GM12878 (cell line): ENCODE measurements around the gene ALX4. TPM values are rescaled to one million over a fixed set of nuclear protein-coding genes. Genes with fewer than 3 reads are reported as not detected.

Experiments used
- ATAC-seq: fragments of 200-7000 bp; cut with Tn5 transposase; 3 replicates; pipeline ENCODE4 v1.9.1; 2020; ENCODE audit warnings: mild to moderate bottlenecking, moderate library complexity
- BruUV-seq: library from RNA; stranded (reverse); fragments of 400-500 nt; replicated peaks from 2 replicates; lab custom pipeline; 2021; lab: Mats Ljungman, UMichigan
- CTCF ChIA-PET: fragments of 300-600 bp; sonication (Branson Sonifier 250); formaldehyde crosslinking; extraction: SDS; loops from one replicate; lab custom pipeline; 2021; ENCODE audit warnings: inconsistent platforms; lab: Yijun Ruan, JAX
- POLR2A ChIA-PET: fragments of 350-600 bp; formaldehyde crosslinking; extraction: SDS; loops from one replicate; lab custom pipeline; 2021; ENCODE audit warnings: inconsistent platforms; lab: Charles Lee
- RAD21 ChIA-PET: fragments of 300-600 bp; sonication (Branson Sonifier 250); formaldehyde crosslinking; loops from one replicate; lab custom pipeline; 2023; ENCODE audit warnings: antibody characterized with exemption; ENCODE audit not compliant: unreplicated experiment; lab: Charles Lee
- SMC1A ChIA-PET: fragments of 300-600 bp; sonication (Branson Sonifier 250); formaldehyde crosslinking; loops from one replicate; lab custom pipeline; 2023; ENCODE audit not compliant: unreplicated experiment, uncharacterized antibody; lab: Charles Lee
- DNase-seq: peaks from one replicate; pipeline ENCODE4 v3.0.0-alpha.2; 2011; ENCODE audit warnings: low read depth, low spot score
- FAIRE-seq: peaks from 3 replicates; lab custom pipeline; 2011; peaks lifted over from hg19 to GRCh38; lab: Jason Lieb, UNC
- H2AFZ ChIP-seq: 2 replicates; pipeline ENCODE4 v1.6.0; 2011; ENCODE audit warnings: low read depth, low read length, control low read depth; ENCODE audit not compliant: control insufficient read depth
- H3K27ac ChIP-seq: 2 replicates; pipeline ENCODE4 v1.5.1; 2011; ENCODE audit warnings: control low read depth; ENCODE audit not compliant: control insufficient read depth, insufficient read depth
- H3K27me3 ChIP-seq, 2 experiments: replicated peaks in 1 of 2; 2 replicates each; pipeline versions ENCODE4 v1.6.0 to v1.6.1; 2011; ENCODE audit warnings: low read length in 1 of 2; ENCODE audit not compliant: control insufficient read depth in 2 of 2, insufficient read depth in 2 of 2
- H3K36me3 ChIP-seq, 2 experiments: 2 replicates each; pipeline ENCODE4 v1.5.1; 2011; ENCODE audit warnings: low read length in 1 of 2; ENCODE audit not compliant: control insufficient read depth in 2 of 2, insufficient read depth in 2 of 2
- H3K4me1 ChIP-seq: 2 replicates; pipeline ENCODE4 v1.6.1; 2011; ENCODE audit warnings: mild to moderate bottlenecking, low read length, moderate library complexity, mixed read lengths; ENCODE audit not compliant: control insufficient read depth, insufficient read depth
- H3K4me2 ChIP-seq: 2 replicates; pipeline ENCODE4 v1.6.0; 2011; ENCODE audit warnings: control low read depth; ENCODE audit not compliant: control insufficient read depth, insufficient read depth
- H3K4me3 ChIP-seq: fragments of 200-600 bp; sonication (generic); 2 replicates; pipeline ENCODE4 v1.5.1; 2016
- H3K79me2 ChIP-seq: 2 replicates; pipeline ENCODE4 v1.6.0; 2011; ENCODE audit warnings: low read length; ENCODE audit not compliant: control insufficient read depth, insufficient read depth
- H3K9ac ChIP-seq: 2 replicates; pipeline ENCODE4 v1.8.0; 2011; ENCODE audit warnings: low read length, control low read depth, mixed read lengths; ENCODE audit not compliant: control insufficient read depth, insufficient read depth
- H3K9me3 ChIP-seq: replicated peaks from 3 replicates; pipeline ENCODE4 v1.5.1; 2011; ENCODE audit warnings: mild to moderate bottlenecking, low read length; ENCODE audit not compliant: control insufficient read depth, insufficient read depth
- H4K20me1 ChIP-seq: 2 replicates; pipeline ENCODE4 v1.6.0; 2011; ENCODE audit not compliant: control insufficient read depth, insufficient read depth
- BRCA1 ChIP-seq: IDR thresholded peaks from 2 replicates; pipeline ENCODE4 v1.6.1; 2011; ENCODE audit warnings: low read depth, low read length, improper control_type of control experiment
- CEBPB ChIP-seq, 2 experiments: fragments of 150-350 bp in 1 of 2; IDR thresholded peaks; 2 replicates each; pipeline ENCODE4 v1.6.1; 2012 to 2014; ENCODE audit warnings: low read depth in 2 of 2, low read length in 2 of 2, borderline replicate concordance in 1 of 2, inconsistent platforms in 1 of 2
- CHD2 ChIP-seq: IDR thresholded peaks from 2 replicates; pipeline ENCODE4 v1.6.1; 2011; ENCODE audit warnings: low read depth, low read length, improper control_type of control experiment, borderline replicate concordance
- FOXK2 ChIP-seq: fragments of 450-650 bp; IDR thresholded peaks from 2 replicates; pipeline ENCODE4 v1.6.1; 2017; ENCODE audit warnings: mild to moderate bottlenecking, moderate library complexity
- LARP7 ChIP-seq: fragments of 450-650 bp; IDR thresholded peaks from 2 replicates; pipeline ENCODE4 v1.6.1; 2017; ENCODE audit warnings: mild to moderate bottlenecking
- MYC ChIP-seq: IDR thresholded peaks from 2 replicates; pipeline ENCODE4 v1.6.1; 2011; ENCODE audit warnings: mild to moderate bottlenecking, low read length, moderate library complexity, inconsistent platforms; ENCODE audit not compliant: insufficient read depth, insufficient replicate concordance, insufficient read length, severe bottlenecking
- PAX8 ChIP-seq: fragments of 450-650 bp; IDR thresholded peaks from 2 replicates; pipeline ENCODE4 v1.6.1; 2017; ENCODE audit warnings: mild to moderate bottlenecking, moderate library complexity
- POLR2A ChIP-seq: IDR thresholded peaks from 2 replicates; pipeline ENCODE4 v1.6.1; 2011; ENCODE audit warnings: low read depth, mild to moderate bottlenecking, low read length
- SUPT20H ChIP-seq: IDR thresholded peaks from 2 replicates; pipeline ENCODE4 v1.6.1; 2011; ENCODE audit warnings: low read depth, mild to moderate bottlenecking, low read length, moderate library complexity, borderline replicate concordance; ENCODE audit not compliant: control insufficient read depth
- TBL1XR1 ChIP-seq: IDR thresholded peaks from 2 replicates; pipeline ENCODE4 v1.6.1; 2012; ENCODE audit warnings: low read depth, low read length, improper control_type of control experiment
- TCF3 ChIP-seq: IDR thresholded peaks from 2 replicates; pipeline ENCODE4 v1.6.1; 2012; ENCODE audit warnings: low read depth, mild to moderate bottlenecking, low read length, borderline replicate concordance; ENCODE audit not compliant: insufficient read depth
- ZNF274 ChIP-seq: IDR thresholded peaks from one replicate; pipeline ENCODE4 v1.8.0; 2011; ENCODE audit not compliant: insufficient read length, insufficient read depth
- ZNF384 ChIP-seq: IDR thresholded peaks from 2 replicates; pipeline ENCODE4 v1.6.1; 2012; ENCODE audit warnings: low read depth, mild to moderate bottlenecking, low read length, improper control_type of control experiment, borderline replicate concordance
- WGBS: methylation state at CpG from one replicate; pipeline ENCODE4 v1.1.6; 2016; ENCODE audit warnings: low lambda C conversion rate; ENCODE audit not compliant: insufficient replicate concordance, insufficient coverage; ENCODE audit errors: missing lambda C conversion rate; 5-methylcytosine and 5-hydroxymethylcytosine counted together
- in situ Hi-C: fragments of 300-500 bp; cut with MboI; formaldehyde crosslinking; loops from 9 replicates; pipeline ENCODE4 v1.14.3; 2018; ENCODE audit warnings: mixed read lengths
- intact Hi-C: fragments of 100-400 bp; cut with micrococcal nuclease; formaldehyde crosslinking; loops from one replicate; pipeline ENCODE4 v1.14.2; 2022; ENCODE audit not compliant: unreplicated experiment
- polyA plus RNA-seq, 11 experiments: library from polyadenylated mRNA; depleted of rRNA in 4 of 11; unstranded in 6 of 11; stranded (reverse) in 5 of 11; fragments of >200 nt; fragmentation: Nextera tagmentation in 4 of 11; fragmentation: Illumina TruSeq in 1 of 11; extraction: Ambion mirVana in 4 of 11; extraction: Trizol in 1 of 11; gene quantifications; 1 replicate in 1 of 11; 2 replicates in 10 of 11; pipeline versions ENCODE4 v1.2.1 to v1.2.3, GENCODE V29; 2011 to 2016; ENCODE audit warnings: inconsistent platforms in 2 of 11, missing spikeins in 2 of 11, low read depth in 1 of 11
- total RNA-seq, 4 experiments: library from RNA; depleted of rRNA in 3 of 4; stranded (reverse); fragments of >200 nt in 3 of 4; fragmentation: Illumina TruSeq in 1 of 4; extraction: Trizol in 1 of 4; gene quantifications; 2 replicates each; pipeline versions ENCODE4 v1.2.1 to v1.2.3, GENCODE V29; 2013 to 2021
- TF ChIP-seq, protein P1 (sequence below): fragments of 450-650 bp; IDR thresholded peaks from 2 replicates; pipeline ENCODE4 v1.6.1; 2017; ENCODE audit warnings: mild to moderate bottlenecking, moderate library complexity

The ALX4 gene
- total and polyA plus RNA-seq, 10 of the 15 experiments (the other 5 are each of a cell fraction or from before 2014, with no cell fraction given), result not detected

DNA sequence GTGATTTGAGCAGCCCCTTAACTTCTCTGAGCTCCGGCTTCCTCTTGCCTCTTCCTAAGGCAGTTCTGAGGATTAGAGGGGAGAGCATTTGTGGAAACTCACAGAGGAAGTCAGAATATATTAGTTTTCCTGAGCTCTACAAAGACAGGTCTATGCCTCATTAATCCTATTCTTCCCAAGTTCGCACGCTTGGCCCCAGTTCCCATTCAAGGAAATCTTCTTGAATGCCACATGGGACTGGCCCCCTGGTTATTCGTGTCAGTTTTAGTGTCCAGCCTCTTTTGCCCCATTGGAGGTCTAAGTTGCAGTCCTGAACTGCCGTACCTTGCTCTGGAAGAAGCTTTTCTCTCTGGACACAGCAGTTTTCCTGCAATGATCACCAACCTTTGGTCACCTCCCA lies 37.6 kb upstream of the ALX4 start:
- CTCF ChIA-PET, result no interaction called here
- ATAC-seq, result no peak
- Histone ChIP-seq H3K4me3 (no peak overlapping the region), H3K9ac (no peak overlapping the region), H3K9me3 (no peaks in the 10 kb centered on the region), H3K4me2 (no peak overlapping the region), H3K36me3 (no peaks in the 10 kb centered on the region), H2AFZ (no peak overlapping the region), H3K27me3 (peaks cover 0 to 5% of the 10 kb centered on the region in 2 experiments; a peak in 3 of 4 replicates), H4K20me1 (no peaks in the 10 kb centered on the region), H3K79me2 (no peaks in the 10 kb centered on the region), H3K27ac (no peak overlapping the region), H3K4me1 (peaks cover 15% of the 10 kb centered on the region)
- no peak for FAIRE-seq
- POLR2A ChIA-PET, result no interaction called here
- TF ChIP-seq LARP7 (no peak), TCF3 (no peak), CHD2 (no peak), MYC (no peak), SUPT20H (no peak), CEBPB (IDR thresholded peaks at IDR 0.05; ENCODE audit: borderline replicate concordance in 1 of 2, low read depth in 2 of 2, low read length in 2 of 2) (no peak), POLR2A (no peak), PAX8 (no peak), FOXK2 (no peak), TBL1XR1 (no peak), BRCA1 (no peak), ZNF384 (no peak), ZNF274 (no peak)
- TF ChIP-seq, protein P1, sequence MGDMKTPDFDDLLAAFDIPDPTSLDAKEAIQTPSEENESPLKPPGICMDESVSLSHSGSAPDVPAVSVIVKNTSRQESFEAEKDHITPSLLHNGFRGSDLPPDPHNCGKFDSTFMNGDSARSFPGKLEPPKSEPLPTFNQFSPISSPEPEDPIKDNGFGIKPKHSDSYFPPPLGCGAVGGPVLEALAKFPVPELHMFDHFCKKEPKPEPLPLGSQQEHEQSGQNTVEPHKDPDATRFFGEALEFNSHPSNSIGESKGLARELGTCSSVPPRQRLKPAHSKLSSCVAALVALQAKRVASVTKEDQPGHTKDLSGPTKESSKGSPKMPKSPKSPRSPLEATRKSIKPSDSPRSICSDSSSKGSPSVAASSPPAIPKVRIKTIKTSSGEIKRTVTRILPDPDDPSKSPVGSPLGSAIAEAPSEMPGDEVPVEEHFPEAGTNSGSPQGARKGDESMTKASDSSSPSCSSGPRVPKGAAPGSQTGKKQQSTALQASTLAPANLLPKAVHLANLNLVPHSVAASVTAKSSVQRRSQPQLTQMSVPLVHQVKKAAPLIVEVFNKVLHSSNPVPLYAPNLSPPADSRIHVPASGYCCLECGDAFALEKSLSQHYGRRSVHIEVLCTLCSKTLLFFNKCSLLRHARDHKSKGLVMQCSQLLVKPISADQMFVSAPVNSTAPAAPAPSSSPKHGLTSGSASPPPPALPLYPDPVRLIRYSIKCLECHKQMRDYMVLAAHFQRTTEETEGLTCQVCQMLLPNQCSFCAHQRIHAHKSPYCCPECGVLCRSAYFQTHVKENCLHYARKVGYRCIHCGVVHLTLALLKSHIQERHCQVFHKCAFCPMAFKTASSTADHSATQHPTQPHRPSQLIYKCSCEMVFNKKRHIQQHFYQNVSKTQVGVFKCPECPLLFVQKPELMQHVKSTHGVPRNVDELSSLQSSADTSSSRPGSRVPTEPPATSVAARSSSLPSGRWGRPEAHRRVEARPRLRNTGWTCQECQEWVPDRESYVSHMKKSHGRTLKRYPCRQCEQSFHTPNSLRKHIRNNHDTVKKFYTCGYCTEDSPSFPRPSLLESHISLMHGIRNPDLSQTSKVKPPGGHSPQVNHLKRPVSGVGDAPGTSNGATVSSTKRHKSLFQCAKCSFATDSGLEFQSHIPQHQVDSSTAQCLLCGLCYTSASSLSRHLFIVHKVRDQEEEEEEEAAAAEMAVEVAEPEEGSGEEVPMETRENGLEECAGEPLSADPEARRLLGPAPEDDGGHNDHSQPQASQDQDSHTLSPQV, result no peak
- BruUV-seq, result no TSS peak
- in situ Hi-C loops (no loop called here), intact Hi-C loops (no loop called here)
- no peak for DNase-seq
- 42% methylated on average over 5 of the region's 5 CpGs for WGBS
- RAD21 ChIA-PET, result no interaction called here
- SMC1A ChIA-PET, result no interaction called here
